ENCODE results near the gene ADRB2. TPM values are rescaled to one million over a fixed set of nuclear protein-coding genes. Genes with fewer than 3 reads are reported as not detected.

The ADRB2 gene
- total RNA-seq, 1 donor from 2014 or later: 0.83 TPM

GRCh38 chr5:148826739-148827070, 294 bp downstream of the ADRB2 start:
- Mint-ChIP-seq H3K27ac (no peak overlapping the region), H3K36me3 (ENCODE audit: low read depth) (no peaks in the 10 kb centered on the region), H3K9me3 (no peaks in the 10 kb centered on the region), H3K4me1 (ENCODE audit: low read depth) (peaks cover 39% of the 10 kb centered on the region), H3K4me3 (peak overlapping the region; percentile 89), H3K27me3 (ENCODE audit: insufficient read depth) (peaks cover 68% of the 10 kb centered on the region)
- no peak for DNase-seq (ENCODE audit: low spot score)
- intact Hi-C loops (cut with micrococcal nuclease): loop anchor here (1.0 to 10.0 kb wide), 5 partner anchors 17 to 728 kb away; partner anchors contain the start of genes CSNK1A1 and GRPEL2

DNA sequence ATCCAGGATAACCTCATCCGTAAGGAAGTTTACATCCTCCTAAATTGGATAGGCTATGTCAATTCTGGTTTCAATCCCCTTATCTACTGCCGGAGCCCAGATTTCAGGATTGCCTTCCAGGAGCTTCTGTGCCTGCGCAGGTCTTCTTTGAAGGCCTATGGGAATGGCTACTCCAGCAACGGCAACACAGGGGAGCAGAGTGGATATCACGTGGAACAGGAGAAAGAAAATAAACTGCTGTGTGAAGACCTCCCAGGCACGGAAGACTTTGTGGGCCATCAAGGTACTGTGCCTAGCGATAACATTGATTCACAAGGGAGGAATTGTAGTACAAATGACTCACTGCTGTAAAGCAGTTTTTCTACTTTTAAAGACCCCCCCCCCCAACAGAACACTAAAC, 1.3 kb downstream of the ADRB2 start:
- no peak for DNase-seq (ENCODE audit: low spot score)
- H3K9me3 Mint-ChIP-seq: no peaks in the 10 kb centered on the region
- peak overlapping the region; percentile 89 for H3K4me3 Mint-ChIP-seq
- no peaks in the 10 kb centered on the region for H3K36me3 Mint-ChIP-seq (ENCODE audit: low read depth)
- H3K27ac Mint-ChIP-seq: no peak overlapping the region
- intact Hi-C loops (cut with micrococcal nuclease): loop anchor here (5.0 to 10.0 kb wide), 3 partner anchors 85 to 727 kb away; partner anchors contain the start of genes CSNK1A1 and GRPEL2
- peaks cover 39% of the 10 kb centered on the region for H3K4me1 Mint-ChIP-seq (ENCODE audit: low read depth)
- H3K27me3 Mint-ChIP-seq (ENCODE audit: insufficient read depth): peaks cover 63% of the 10 kb centered on the region

GRCh38 chr5:148828511-148829247, 2.3 kb downstream of the ADRB2 start:
- H3K27me3 Mint-ChIP-seq (ENCODE audit: insufficient read depth): peaks cover 55% of the 10 kb centered on the region
- intact Hi-C loops (cut with micrococcal nuclease): loop anchor here (5.0 to 10.0 kb wide), 3 partner anchors 86 to 726 kb away; partner anchors contain the start of genes CSNK1A1 and GRPEL2
- DNase-seq (ENCODE audit: low spot score): no peak
- H3K36me3 Mint-ChIP-seq (ENCODE audit: low read depth): no peaks in the 10 kb centered on the region
- peaks cover 39% of the 10 kb centered on the region for H3K4me1 Mint-ChIP-seq (ENCODE audit: low read depth)
- H3K27ac Mint-ChIP-seq: no peak overlapping the region
- H3K9me3 Mint-ChIP-seq: no peaks in the 10 kb centered on the region
- H3K4me3 Mint-ChIP-seq: peak overlapping the region; percentile 37

DNA sequence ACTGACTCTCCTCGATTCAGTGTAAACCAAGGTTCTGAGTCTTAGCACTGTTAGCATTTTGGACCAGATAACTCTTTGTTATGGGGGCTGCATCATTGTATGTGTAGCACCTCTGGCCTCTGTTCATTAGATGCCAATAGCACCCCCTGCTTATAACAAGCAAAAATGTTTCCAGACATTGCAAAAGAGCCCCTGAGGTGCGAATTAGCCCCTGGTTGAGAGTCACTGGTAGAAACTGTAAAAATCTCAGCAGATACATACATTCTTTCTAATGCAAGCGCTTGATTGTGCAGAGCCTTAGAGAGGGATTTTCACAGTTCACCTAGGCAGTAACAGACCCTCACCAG, 2.8 kb downstream of the ADRB2 start:
- no peak overlapping the region for H3K27ac Mint-ChIP-seq
- DNase-seq (ENCODE audit: low spot score): no peak
- H3K9me3 Mint-ChIP-seq: no peaks in the 10 kb centered on the region
- intact Hi-C loops (cut with micrococcal nuclease): loop anchor here (5.0 to 10.0 kb wide), 3 partner anchors 87 to 726 kb away; partner anchors contain the start of genes CSNK1A1 and GRPEL2
- H3K36me3 Mint-ChIP-seq (ENCODE audit: low read depth): no peaks in the 10 kb centered on the region
- H3K4me1 Mint-ChIP-seq (ENCODE audit: low read depth): peaks cover 39% of the 10 kb centered on the region
- peaks cover 55% of the 10 kb centered on the region for H3K27me3 Mint-ChIP-seq (ENCODE audit: insufficient read depth)
- H3K4me3 Mint-ChIP-seq: no peak overlapping the region

DNA sequence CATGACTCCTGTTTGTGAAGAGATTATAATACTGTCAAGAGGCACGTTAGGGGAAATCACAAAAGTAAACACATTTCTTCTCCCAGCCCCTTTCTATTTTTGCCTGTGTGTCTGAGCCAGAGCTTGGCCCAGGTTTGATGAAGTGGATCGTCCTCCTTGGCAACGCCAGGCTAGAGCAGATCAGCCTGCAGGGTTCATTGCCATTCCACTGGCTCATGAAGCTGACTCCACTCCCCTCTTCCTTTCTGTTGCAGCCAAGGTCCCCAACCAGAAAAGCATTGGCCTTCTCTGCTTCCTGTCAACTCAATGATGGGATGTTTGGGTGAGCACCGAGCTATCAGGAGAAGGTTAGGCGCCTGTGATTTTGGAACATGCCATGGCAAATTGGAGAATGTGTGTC, 3.3 kb downstream of the ADRB2 start:
- intact Hi-C loops (cut with micrococcal nuclease): loop anchor here (5.0 to 10.0 kb wide), 3 partner anchors 87 to 725 kb away; partner anchors contain the start of genes CSNK1A1 and GRPEL2
- Mint-ChIP-seq H3K4me1 (ENCODE audit: low read depth) (peaks cover 39% of the 10 kb centered on the region), H3K9me3 (no peaks in the 10 kb centered on the region), H3K27ac (no peak overlapping the region), H3K27me3 (ENCODE audit: insufficient read depth) (peaks cover 52% of the 10 kb centered on the region), H3K36me3 (ENCODE audit: low read depth) (no peaks in the 10 kb centered on the region), H3K4me3 (no peak overlapping the region)
- DNase-seq (ENCODE audit: low spot score): no peak

GRCh38 chr5:148830211-148830610, 3.8 kb downstream of the ADRB2 start:
- no peak overlapping the region for H3K27ac Mint-ChIP-seq
- peaks cover 48% of the 10 kb centered on the region for H3K27me3 Mint-ChIP-seq (ENCODE audit: insufficient read depth)
- intact Hi-C loops (cut with micrococcal nuclease): no loop called here
- H3K4me1 Mint-ChIP-seq (ENCODE audit: low read depth): peaks cover 39% of the 10 kb centered on the region
- H3K9me3 Mint-ChIP-seq: no peaks in the 10 kb centered on the region
- no peaks in the 10 kb centered on the region for H3K36me3 Mint-ChIP-seq (ENCODE audit: low read depth)
- no peak overlapping the region for H3K4me3 Mint-ChIP-seq
- DNase-seq (ENCODE audit: low spot score): no peak

GRCh38 chr5:148831590-148832565, 5.5 kb downstream of the ADRB2 start:
- Mint-ChIP-seq H3K36me3 (ENCODE audit: low read depth) (no peaks in the 10 kb centered on the region), H3K4me3 (no peak overlapping the region), H3K4me1 (ENCODE audit: low read depth) (peaks cover 28% of the 10 kb centered on the region), H3K27ac (no peak overlapping the region), H3K27me3 (ENCODE audit: insufficient read depth) (peaks cover 44% of the 10 kb centered on the region), H3K9me3 (no peaks in the 10 kb centered on the region)
- intact Hi-C loops (cut with micrococcal nuclease): no loop called here
- no peak for DNase-seq (ENCODE audit: low spot score)

GRCh38 chr5:148833122-148833521, 6.7 kb downstream of the ADRB2 start:
- Mint-ChIP-seq H3K4me1 (ENCODE audit: low read depth) (peaks cover 19% of the 10 kb centered on the region), H3K9me3 (no peaks in the 10 kb centered on the region), H3K4me3 (no peak overlapping the region), H3K27ac (no peak overlapping the region), H3K36me3 (ENCODE audit: low read depth) (no peaks in the 10 kb centered on the region), H3K27me3 (ENCODE audit: insufficient read depth) (peaks cover 42% of the 10 kb centered on the region)
- intact Hi-C loops (cut with micrococcal nuclease): no loop called here
- DNase-seq (ENCODE audit: low spot score): no peak

DNA sequence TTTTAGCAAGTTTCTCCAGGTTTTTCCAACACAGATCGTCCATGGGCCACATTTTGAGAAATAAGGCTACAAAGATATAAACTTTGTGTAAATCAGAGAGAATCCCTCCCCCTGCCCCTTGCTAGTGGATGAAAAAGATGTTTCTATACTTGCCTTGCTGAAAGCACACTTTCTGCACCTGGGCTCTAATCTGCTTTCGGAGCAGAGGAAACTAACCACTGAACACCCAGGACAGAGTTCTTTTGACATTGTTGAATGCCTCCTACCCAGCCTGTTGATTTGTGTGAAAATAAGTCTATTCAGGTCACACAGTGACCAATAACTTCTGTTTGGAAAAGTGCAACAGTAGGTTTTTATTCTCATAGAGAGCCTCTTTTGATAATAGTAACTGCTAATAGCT, 7.5 kb downstream of the ADRB2 start:
- peaks cover 11% of the 10 kb centered on the region for H3K4me1 Mint-ChIP-seq (ENCODE audit: low read depth)
- no peaks in the 10 kb centered on the region for H3K9me3 Mint-ChIP-seq
- no peaks in the 10 kb centered on the region for H3K36me3 Mint-ChIP-seq (ENCODE audit: low read depth)
- H3K27me3 Mint-ChIP-seq (ENCODE audit: insufficient read depth): peaks cover 42% of the 10 kb centered on the region
- H3K27ac Mint-ChIP-seq: no peak overlapping the region
- DNase-seq (ENCODE audit: low spot score): no peak
- no peak overlapping the region for H3K4me3 Mint-ChIP-seq
- intact Hi-C loops (cut with micrococcal nuclease): no loop called here

DNA sequence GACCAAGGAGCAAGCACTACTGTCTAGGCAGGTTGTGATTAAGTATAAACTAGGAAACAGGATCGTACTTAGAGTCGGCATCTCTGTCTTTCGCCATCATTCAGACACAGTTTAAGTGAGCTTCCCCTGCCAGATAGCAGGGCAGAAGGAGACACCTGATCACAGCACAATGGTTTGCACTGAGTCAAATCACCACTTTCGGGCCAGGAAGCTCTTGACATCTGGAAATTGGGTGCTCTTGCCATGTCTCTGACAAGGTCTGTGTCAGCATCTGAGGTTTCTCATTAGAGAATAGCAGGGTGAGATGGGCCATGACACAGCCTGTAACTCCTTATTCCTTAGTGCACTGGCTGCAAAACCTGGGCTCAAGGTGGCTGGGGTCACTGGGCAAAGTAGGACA, 8.3 kb downstream of the ADRB2 start:
- no peaks in the 10 kb centered on the region for H3K9me3 Mint-ChIP-seq
- no peak for DNase-seq (ENCODE audit: low spot score)

DNA sequence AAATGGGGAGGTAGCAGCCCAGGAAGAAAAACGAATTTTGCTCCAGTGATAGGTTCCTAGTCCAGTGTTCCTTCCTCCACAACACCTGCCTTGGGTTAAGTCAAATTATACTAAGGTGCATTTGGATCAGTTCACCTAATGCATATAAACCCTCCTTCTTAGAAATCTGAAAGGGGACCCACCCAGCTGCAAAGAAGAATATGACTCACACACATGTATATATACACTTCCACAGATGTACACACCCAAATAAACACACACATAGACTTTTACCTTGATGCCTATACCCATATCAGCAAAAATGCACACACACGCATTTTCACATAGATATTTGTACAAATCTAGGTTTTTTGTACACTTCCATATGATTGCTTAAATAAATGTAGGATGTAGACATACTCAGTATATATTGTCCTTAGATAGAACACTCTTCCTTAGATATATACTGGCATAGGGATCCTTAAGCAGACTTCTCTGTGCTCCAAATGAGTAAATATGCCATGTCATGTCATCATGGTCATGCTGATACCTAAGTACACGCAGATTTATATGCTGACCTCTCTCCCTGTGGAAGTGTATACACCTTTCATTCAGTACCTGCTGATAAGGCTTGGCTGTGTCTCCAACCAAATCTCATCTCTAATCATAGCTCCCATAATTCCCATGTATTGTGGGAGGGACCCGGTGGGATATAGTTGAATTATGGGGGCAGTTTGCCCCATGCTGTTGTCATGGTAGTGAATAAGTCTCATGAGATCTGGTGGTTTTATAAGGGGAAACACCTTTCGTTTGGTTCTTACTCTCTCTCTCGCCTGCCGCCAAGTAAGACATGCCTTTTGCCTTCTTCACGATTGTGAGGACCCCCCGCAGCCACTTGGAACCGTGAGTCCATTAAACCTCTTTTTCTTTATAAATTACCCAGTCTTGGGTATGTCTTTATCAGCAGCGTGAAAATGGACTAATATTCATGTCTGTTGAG, 10.2 kb downstream of the ADRB2 start:
- no peak overlapping the region for H3K4me3 Mint-ChIP-seq
- intact Hi-C loops (cut with micrococcal nuclease): no loop called here

More for the DNA sequence above, 8.3 kb downstream of the ADRB2 start:
- H3K27me3 Mint-ChIP-seq (ENCODE audit: insufficient read depth): peaks cover 47% of the 10 kb centered on the region
- no peak overlapping the region for H3K4me3 Mint-ChIP-seq
- H3K4me1 Mint-ChIP-seq (ENCODE audit: low read depth): peaks cover 8% of the 10 kb centered on the region
- no peaks in the 10 kb centered on the region for H3K36me3 Mint-ChIP-seq (ENCODE audit: low read depth)
- H3K27ac Mint-ChIP-seq: no peak overlapping the region
- intact Hi-C loops (cut with micrococcal nuclease): no loop called here

DNA sequence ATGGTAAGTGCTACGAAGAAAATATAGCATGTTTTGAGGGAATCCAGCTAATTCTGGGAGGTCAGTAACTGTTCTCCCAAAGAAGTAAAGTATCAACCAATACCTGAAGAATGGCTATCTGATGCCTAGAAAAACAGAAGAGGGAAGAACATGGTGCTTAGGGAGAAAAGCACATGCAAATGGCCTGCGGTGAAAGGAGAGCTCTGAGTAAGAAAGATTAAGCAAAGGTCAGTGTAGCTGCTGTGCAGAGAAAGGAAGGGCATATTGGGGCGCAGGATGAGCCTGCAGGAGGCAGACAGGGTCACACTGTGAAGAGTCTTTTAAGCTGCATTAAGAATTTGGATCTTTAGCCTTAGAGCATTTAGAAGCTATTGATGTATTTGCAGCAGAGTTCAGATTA, 11.0 kb downstream of the ADRB2 start:
- no peak for DNase-seq (ENCODE audit: low spot score)
- H3K4me3 Mint-ChIP-seq: no peak overlapping the region
- no peaks in the 10 kb centered on the region for H3K9me3 Mint-ChIP-seq
- H3K27ac Mint-ChIP-seq: no peak overlapping the region
- no peaks in the 10 kb centered on the region for H3K4me1 Mint-ChIP-seq (ENCODE audit: low read depth)
- intact Hi-C loops (cut with micrococcal nuclease): no loop called here
- peaks cover 32% of the 10 kb centered on the region for H3K27me3 Mint-ChIP-seq (ENCODE audit: insufficient read depth)
- H3K36me3 Mint-ChIP-seq (ENCODE audit: low read depth): no peaks in the 10 kb centered on the region

More for the DNA sequence above, 10.2 kb downstream of the ADRB2 start:
- Mint-ChIP-seq H3K27me3 (ENCODE audit: insufficient read depth) (peaks cover 38% of the 10 kb centered on the region), H3K36me3 (ENCODE audit: low read depth) (no peaks in the 10 kb centered on the region), H3K27ac (no peak overlapping the region), H3K9me3 (no peaks in the 10 kb centered on the region), H3K4me1 (ENCODE audit: low read depth) (peaks cover under 1% of the 10 kb centered on the region)
- DNase-seq (ENCODE audit: low spot score): no peak

All from activated T-helper 1 cell treated with anti-CD3 and anti-CD28 coated beads, Interleukin-12 subunit alpha, Interleukin-12 subunit beta, Interleukin-2, Interleukin-4 antibody, amounts not matched to agents 30 ng/mL and 10 ng/mL and 1 ng/mL, durations not matched to agents 14 hours and 24 hours and 36 hours (primary cell).